ENCODE measurements around the gene MAP3K10. TPM values are rescaled to one million over a fixed set of nuclear protein-coding genes. Genes with fewer than 3 reads are reported as not detected.

MAP3K10 gene
- total and polyA plus RNA-seq, 2 donors (not counting 1 experiment from before 2014, with no cell fraction given), result 22.5 to 41.6 TPM

DNA sequence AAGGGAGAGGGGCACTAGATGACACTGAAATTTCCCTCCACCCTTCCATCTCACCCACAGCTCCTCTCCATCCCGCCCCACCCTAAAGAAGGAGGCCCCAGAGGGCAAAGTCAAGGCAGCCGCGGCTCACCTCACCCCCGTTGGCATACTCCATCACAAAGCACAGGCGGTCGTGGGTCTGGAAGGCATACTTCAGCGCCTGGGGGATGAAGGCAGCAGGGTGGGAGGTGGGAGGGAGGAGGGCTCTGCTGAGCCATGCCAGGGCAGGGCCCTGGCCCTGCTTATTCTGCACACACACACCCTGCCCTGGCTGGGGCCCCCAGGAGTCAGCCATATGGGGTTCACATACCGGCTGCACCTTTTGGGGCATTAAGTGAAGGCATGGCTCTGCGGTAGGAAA is 47.5 kb downstream of the MAP3K10 start:
- H4K20me1 ChIP-seq (ENCODE audit: control insufficient read depth, insufficient read depth, low read length, poor library complexity, severe bottlenecking), result peaks cover 53% of the 10 kb centered on the region
- peaks cover 2 to 81% of the 10 kb centered on the region in 2 experiments for H3K36me3 ChIP-seq (replicated peaks in 1 of 2; ENCODE audit: control extremely low read depth in 1 of 2, control insufficient read depth in 1 of 2, extremely low read depth in 1 of 2, insufficient read depth in 2 of 2, low read length in 1 of 2)
- H3K27ac ChIP-seq (ENCODE audit: low read length in 2 of 2), result no peak overlapping the region
- no peaks in the 10 kb centered on the region for H3K4me1 Mint-ChIP-seq
- TF ChIP-seq CTCF (IDR thresholded peaks at IDR 0.05), result no peak
- no peak for TF ChIP-seq EZH2 (IDR thresholded peaks at IDR 0.05; ENCODE audit: borderline replicate concordance, insufficient read depth, low read depth, low read length, poor library complexity, severe bottlenecking)
- ATAC-seq (ENCODE audit: low read depth) (no peak), DNase-seq (no peak)
- H3K9me3 ChIP-seq (ENCODE audit: control extremely low read depth in 1 of 3, control insufficient read depth in 2 of 3, insufficient read depth in 1 of 3, low read length in 2 of 3), result no peaks in the 10 kb centered on the region
- H3K9me3 Mint-ChIP-seq (ENCODE audit: insufficient read depth), result no peaks in the 10 kb centered on the region
- 100% methylated on average over 2 of the region's 9 CpGs for WGBS (ENCODE audit: insufficient coverage)
- no peaks in the 10 kb centered on the region for H3K27me3 ChIP-seq (replicated peaks in 1 of 4; ENCODE audit: control extremely low read depth in 1 of 4, control insufficient read depth in 3 of 4, insufficient read depth in 4 of 4, low read length in 3 of 4)
- intact Hi-C loops (cut with micrococcal nuclease), result no loop called here
- no peak overlapping the region for H2AFZ ChIP-seq (ENCODE audit: insufficient read depth, low read depth, low read length, poor library complexity, severe bottlenecking)
- H3K9ac ChIP-seq (ENCODE audit: low read length), result no peak overlapping the region
- H3K4me3 Mint-ChIP-seq, result no peak overlapping the region
- H3K27me3 Mint-ChIP-seq, result no peaks in the 10 kb centered on the region
- CTCF ChIA-PET, result no interaction called here
- H3K79me2 ChIP-seq (ENCODE audit: control insufficient read depth, insufficient read depth, low read length), result peaks cover 6% of the 10 kb centered on the region
- no peak overlapping the region for H3K4me3 ChIP-seq (ENCODE audit: control extremely low read depth in 1 of 5, extremely low read depth in 1 of 5, insufficient read depth in 1 of 5, low read depth in 2 of 5, low read length in 4 of 5)
- no peaks in the 10 kb centered on the region for H3K4me1 ChIP-seq (ENCODE audit: control insufficient read depth in 2 of 2, insufficient read depth in 2 of 2, low read length in 2 of 2)
- no peak overlapping the region for H3K27ac Mint-ChIP-seq
- POLR2A ChIA-PET, result no interaction called here
- no peak overlapping the region for H3K4me2 ChIP-seq (replicated peaks; ENCODE audit: low read depth, low read length, poor library complexity, severe bottlenecking)

DNA sequence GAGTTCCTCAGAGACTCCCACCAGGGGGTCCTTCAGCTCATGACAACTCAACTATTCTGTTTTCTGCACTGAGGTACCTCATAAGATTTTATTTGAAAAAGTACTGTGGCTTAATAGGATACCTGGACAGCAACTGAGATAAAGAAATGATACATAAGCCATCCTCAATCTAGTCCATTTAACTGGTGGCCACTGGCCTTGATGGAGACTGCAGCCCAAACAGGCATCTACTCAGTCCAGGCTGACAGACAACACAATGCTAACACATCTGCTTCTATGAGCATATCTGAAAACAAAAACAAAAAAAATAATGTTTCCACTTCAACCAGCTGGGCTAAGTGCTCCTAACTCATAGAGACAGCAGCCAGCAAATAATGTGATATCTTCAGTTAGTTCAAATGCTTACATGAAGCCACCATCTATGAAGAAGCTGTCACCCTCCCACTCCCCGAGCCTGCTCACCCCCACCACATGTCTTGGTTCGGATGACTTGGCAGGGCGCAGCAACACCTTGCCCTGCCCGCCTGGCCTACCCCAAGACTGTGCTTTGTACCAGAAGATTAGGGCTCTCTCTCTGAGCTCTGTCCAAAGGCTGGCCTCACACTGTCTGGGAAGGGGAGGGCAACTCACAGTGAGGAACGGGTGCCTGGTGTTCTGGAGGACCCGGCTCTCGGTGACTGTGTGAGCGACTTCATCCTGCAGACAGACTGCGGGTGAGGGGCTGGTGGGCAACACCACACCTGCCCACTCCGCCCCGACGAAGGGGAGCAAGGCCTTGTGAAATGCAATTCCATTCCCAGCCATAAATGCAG is 48.4 kb downstream of the MAP3K10 start:
- H3K9ac ChIP-seq (ENCODE audit: low read length), result no peak overlapping the region
- no peaks in the 10 kb centered on the region for H3K4me1 Mint-ChIP-seq
- intact Hi-C loops (cut with micrococcal nuclease), result no loop called here
- H3K27ac ChIP-seq (ENCODE audit: low read length in 2 of 2), result no peak overlapping the region
- H3K4me2 ChIP-seq (replicated peaks; ENCODE audit: low read depth, low read length, poor library complexity, severe bottlenecking), result no peak overlapping the region
- peaks cover 12% of the 10 kb centered on the region for H3K79me2 ChIP-seq (ENCODE audit: control insufficient read depth, insufficient read depth, low read length)
- DNase-seq, result no peak
- no peaks in the 10 kb centered on the region for H3K9me3 Mint-ChIP-seq (ENCODE audit: insufficient read depth)
- peaks cover 50% of the 10 kb centered on the region for H4K20me1 ChIP-seq (ENCODE audit: control insufficient read depth, insufficient read depth, low read length, poor library complexity, severe bottlenecking)
- 98% methylated on average over 12 of the region's 12 CpGs for WGBS (ENCODE audit: insufficient coverage)
- no peak for ATAC-seq (ENCODE audit: low read depth)
- H3K9me3 ChIP-seq (ENCODE audit: control extremely low read depth in 1 of 3, control insufficient read depth in 2 of 3, insufficient read depth in 1 of 3, low read length in 2 of 3), result no peaks in the 10 kb centered on the region
- ChIA-PET POLR2A (no interaction called here), CTCF (no interaction called here)
- no peak overlapping the region for H3K27ac Mint-ChIP-seq
- TF ChIP-seq CTCF (IDR thresholded peaks at IDR 0.05) (no peak), EZH2 (IDR thresholded peaks at IDR 0.05; ENCODE audit: borderline replicate concordance, insufficient read depth, low read depth, low read length, poor library complexity, severe bottlenecking) (no peak)
- H3K4me3 Mint-ChIP-seq, result no peak overlapping the region
- H3K36me3 ChIP-seq (replicated peaks in 1 of 2; ENCODE audit: control extremely low read depth in 1 of 2, control insufficient read depth in 1 of 2, extremely low read depth in 1 of 2, insufficient read depth in 2 of 2, low read length in 1 of 2), result peaks cover 2 to 73% of the 10 kb centered on the region in 2 experiments
- H3K27me3 Mint-ChIP-seq, result no peaks in the 10 kb centered on the region
- no peak overlapping the region for H2AFZ ChIP-seq (ENCODE audit: insufficient read depth, low read depth, low read length, poor library complexity, severe bottlenecking)
- no peak overlapping the region for H3K4me3 ChIP-seq (ENCODE audit: control extremely low read depth in 1 of 5, extremely low read depth in 1 of 5, insufficient read depth in 1 of 5, low read depth in 2 of 5, low read length in 4 of 5)
- H3K4me1 ChIP-seq (ENCODE audit: control insufficient read depth in 2 of 2, insufficient read depth in 2 of 2, low read length in 2 of 2), result no peaks in the 10 kb centered on the region
- H3K27me3 ChIP-seq (replicated peaks in 1 of 4; ENCODE audit: control extremely low read depth in 1 of 4, control insufficient read depth in 3 of 4, insufficient read depth in 4 of 4, low read length in 3 of 4), result no peaks in the 10 kb centered on the region
